Femur (tissue), 1 donor: ENCODE data around the gene ARHGEF38.
A peak's percentile ranks its signal among the peaks of the same experiment; 100 is the strongest.

Experiments used
- DNase-seq: peaks from one replicate; pipeline ENCODE4 v3.0.0-alpha.2; 2017

The ARHGEF38 gene

GRCh38 chr4:105619188-105619931, 66.9 kb downstream of the ARHGEF38 start:
- peak; percentile 42 for DNase-seq

GRCh38 chr4:105620640-105621323, 68.4 kb downstream of the ARHGEF38 start:
- DNase-seq, result no peak

DNA sequence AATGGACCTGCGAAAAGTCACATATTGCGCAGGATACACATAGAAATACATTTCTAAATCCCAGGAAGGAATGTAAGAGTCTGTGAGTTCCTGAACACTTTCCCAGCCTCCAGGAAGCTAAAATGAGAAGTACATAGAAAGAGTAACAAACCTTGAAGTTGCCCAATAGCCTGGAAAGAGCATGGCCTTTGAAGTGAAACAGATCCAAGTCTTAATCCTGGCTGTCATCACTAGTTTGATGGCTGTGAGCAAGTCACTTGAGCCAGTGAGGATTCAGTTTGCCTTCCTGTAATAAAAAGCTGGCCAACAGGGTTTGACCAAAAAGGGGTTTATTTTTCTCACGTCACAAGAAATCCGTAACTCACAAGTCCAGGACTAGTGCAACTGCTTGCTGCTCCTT, 69.8 kb downstream of the ARHGEF38 start:
- no peak for DNase-seq

GRCh38 chr4:105623099-105623498, 70.7 kb downstream of the ARHGEF38 start:
- no peak for DNase-seq

GRCh38 chr4:105624530-105624929, 72.1 kb downstream of the ARHGEF38 start:
- peak; percentile 61 for DNase-seq

GRCh38 chr4:105625214-105625613, 72.8 kb downstream of the ARHGEF38 start:
- DNase-seq, result no peak

DNA sequence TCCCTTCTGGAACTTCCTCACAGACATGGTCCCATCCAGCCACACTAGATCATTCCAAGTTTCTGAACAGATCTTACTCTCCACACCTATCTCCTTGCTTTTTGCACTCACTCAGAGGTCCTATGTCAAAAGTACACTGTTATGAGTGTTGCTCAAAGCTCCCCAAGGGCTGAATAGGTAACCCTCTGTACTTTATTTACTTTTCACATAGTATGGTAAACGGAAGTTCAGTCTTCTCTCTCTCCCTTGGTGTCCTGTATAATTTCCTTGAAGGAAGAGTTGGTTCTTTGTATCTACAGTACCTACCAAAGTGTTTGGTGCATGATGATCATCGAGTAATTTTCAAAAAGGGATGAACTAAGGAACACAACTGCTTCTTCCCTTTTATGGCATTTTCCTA, 74.4 kb downstream of the ARHGEF38 start:
- no peak for DNase-seq

GRCh38 chr4:105627620-105628019, 75.2 kb downstream of the ARHGEF38 start:
- DNase-seq, result no peak

GRCh38 chr4:105630670-105631655, 78.5 kb downstream of the ARHGEF38 start:
- no peak for DNase-seq

- no peak for DNase-seq
Measured at GRCh38 chr4:105631818-105632400, 79.5 kb downstream of the ARHGEF38 start.

DNA sequence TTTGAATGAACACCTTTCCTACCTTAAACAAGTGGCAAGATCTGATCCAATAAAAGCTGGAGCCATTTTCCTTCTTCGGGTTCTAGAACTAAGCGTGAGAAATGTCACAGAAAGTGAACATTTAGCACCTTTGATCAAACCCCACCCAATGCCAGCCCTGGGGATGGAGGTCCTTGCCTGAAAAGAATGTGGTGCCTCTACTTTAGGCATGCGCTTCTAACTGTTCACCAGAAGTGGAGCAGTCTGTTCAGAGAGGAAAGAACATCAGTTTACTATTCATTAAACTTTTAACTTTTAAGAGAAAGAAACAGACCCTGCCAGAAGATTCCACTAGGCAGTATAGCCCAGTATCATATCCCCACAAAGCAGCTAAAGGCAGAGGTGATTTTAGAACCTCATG, 80.2 kb downstream of the ARHGEF38 start:
- no peak for DNase-seq

GRCh38 chr4:105633241-105633640, 80.8 kb downstream of the ARHGEF38 start:
- DNase-seq, result no peak

DNA sequence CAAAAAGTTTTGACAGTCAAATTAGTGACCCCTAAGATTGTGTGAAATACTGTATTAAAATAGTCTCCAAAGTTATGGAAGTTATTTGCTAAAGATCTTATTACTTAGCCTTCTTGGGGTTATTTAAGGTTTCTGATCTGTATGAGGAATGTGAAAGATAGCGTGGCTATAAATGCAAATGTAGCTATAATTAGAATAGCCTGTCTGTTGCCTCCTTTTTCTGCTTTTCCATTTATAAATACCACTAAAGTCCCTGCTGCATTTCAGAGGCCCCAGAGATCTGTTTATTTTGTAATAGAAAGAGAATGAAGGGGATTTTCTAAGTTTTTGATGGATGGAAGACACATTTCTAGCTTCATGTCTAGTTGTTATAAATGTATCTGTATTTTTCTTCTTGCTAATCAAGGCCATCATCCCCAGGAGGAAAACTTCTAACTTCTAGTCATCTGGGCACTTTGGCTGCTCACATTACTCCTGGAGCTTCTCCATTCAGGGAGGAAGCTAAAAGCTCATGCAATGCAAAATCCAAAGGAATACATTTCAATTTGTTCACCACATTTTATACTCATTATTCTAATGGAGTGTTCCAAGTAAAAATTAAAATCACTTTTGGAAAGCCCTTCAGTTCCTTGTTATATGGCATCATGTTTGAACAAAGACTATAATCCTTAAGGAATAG, 82.1 kb downstream of the ARHGEF38 start:
- no peak for DNase-seq

DNA sequence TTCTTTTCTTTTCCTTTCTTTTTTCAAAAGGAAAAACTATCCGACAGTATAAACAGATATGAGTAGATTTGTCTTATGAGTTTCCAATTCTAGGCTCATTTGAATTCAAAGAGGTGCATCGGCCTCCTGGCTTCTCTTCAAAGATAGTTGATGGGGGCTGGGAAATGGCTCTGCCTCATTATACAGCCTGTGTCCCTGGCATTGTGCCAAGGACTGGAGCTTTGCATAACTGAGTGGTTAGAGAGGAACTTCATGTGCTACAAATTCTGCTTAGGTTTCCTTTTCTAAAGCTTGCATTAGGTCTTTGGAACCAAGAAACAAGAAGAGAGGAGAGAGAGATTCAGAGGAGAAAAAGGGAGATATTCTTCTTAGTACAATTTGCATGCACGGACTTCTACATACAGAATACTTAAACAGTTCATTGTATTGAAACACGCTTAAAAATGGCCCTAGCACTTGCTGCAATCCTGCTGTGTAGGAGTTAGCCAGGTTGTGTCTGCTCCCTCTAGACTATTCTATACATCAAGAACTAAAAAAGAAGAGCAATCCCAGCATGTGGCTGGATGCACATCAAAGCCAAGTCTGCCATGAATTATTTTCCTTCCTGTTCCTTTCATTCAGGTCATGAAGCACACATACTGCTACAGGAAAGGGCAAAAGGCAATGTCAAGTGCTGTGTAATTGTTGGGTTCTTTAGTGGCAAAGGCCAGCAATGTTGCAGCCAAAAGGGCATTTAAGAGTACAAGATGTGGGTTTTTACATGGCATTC, 85.2 kb downstream of the ARHGEF38 start:
- no peak for DNase-seq

GRCh38 chr4:105641845-105642244, 89.4 kb downstream of the ARHGEF38 start:
- DNase-seq, result no peak

DNA sequence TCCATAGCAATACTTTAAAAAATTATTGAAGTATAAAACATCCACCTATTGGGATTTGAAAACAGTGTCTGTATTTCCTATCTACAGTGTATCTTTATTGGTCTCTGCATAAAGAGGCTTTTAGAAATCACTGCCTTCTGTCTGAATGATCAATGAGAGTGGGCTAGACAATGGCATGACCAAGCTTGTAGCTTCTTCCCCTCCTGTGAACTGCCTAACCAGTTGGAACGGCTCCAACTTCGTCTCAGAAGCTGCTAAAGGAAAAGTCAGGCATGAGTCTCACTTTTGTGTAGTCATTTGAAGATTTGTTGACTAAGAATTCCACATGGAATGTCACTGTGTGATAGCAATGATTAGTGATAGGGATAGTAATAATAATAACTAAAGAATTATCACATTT, 91.8 kb downstream of the ARHGEF38 start:
- no peak for DNase-seq

DNA sequence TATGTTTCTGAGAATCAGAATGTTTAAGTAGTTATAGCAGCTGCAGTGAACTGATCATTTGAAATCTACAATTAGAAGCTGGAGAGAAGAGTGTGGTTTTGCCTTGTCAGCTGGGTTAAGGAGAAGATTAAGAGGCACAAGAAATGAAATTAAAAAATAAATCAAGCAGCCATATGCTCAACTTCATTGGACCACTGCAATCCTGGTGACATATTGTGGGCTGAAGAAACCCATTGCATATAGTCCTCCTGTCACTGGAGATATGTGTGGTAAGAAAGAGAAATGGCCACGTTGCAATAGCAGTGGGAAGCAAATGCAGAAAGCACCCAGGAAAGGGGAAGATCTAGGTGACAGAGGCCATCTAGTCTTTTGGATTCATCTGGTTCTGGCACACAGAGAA, 93.0 kb downstream of the ARHGEF38 start:
- DNase-seq, result no peak

DNA sequence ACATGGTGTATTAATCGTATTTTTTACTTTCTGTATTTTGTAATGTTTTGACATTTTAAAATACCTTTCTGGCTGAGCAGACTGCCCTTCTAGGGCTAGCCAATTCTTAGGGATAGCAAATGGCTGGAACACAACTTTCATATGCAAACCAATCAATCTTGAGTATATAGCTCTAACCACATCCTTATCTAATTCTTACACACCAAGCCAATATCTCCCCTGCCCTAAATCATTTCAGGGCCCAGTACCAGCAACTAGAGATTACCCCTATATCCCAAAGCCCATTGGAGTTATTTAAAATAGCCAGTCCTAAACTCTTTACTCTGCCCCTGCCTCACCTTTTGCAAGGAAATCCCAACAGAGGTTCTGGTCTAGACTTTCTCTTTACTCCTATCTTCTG, 97.8 kb downstream of the ARHGEF38 start:
- no peak for DNase-seq

DNA sequence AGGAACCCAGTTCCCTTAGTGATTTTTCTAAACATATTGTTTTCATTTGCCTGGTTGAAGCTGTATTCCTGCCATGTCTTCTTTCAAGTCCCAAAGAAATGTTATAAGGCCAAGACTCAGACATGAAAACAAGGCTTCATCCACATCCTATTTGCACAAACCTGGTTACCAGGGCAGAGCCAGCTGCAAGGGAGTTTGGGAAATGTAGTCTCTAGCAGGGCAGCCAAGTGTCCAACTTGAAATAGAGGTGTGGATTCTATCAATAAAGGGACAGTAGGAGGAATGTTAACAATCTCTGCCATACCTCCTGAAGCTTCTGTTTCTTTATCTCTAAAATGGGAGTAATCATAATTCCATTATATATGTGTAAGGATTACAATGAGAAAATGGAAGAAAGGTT, 99.5 kb downstream of the ARHGEF38 start:
- DNase-seq, result no peak

GRCh38 chr4:105652286-105652888, 100.0 kb downstream of the ARHGEF38 start:
- no peak for DNase-seq

DNA sequence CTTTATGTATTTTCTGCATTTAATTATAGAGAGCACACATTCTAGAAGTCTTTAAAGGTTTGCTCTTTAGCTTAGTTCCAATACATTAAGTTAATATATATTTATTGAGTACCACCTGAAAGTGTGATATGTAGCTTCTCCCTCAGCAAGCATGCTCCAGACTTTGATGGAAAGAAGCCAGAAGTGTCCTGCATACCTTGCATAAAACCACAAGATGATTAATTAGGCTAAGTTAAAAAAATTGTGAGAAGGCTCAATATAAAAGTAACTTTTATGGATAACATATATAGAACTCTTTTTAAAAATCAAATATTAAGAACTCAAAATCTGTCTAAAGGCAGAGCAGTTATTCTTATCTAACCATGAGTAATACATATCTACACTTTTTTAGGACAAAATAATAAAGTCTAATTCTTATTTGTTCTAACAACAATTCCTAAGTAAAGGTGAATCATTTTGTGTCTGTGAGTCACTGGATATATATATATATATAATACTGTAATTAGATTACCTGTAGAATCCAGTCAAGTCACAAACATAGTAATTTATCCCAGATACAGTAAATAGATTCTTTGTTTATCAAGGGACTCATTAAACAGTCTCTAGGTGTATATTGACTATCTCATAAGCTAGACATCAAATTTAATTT, 104.8 kb downstream of the ARHGEF38 start:
- no peak for DNase-seq
